Liver (tissue), 9 donors: ENCODE results near the gene MYO16. TPM values are rescaled to one million over a fixed set of nuclear protein-coding genes. Genes with fewer than 3 reads are reported as not detected.

Source experiments
- DNase-seq: peaks from one replicate; pipeline ENCODE4 v3.0.0-alpha.2; 2017; ENCODE audit warnings: low spot score
- H3K27ac ChIP-seq, 2 donors: one replicate each; pipeline ENCODE4 v1.7.0; 2013; ENCODE audit warnings: inconsistent platforms in 2 of 2, low read length in 2 of 2, control low read depth in 1 of 2, low read depth in 1 of 2, mild to moderate bottlenecking in 1 of 2
- H3K27me3 ChIP-seq, 4 donors: one replicate each; pipeline versions ENCODE4 v1.6.1 to v1.7.0; 2013; ENCODE audit warnings: low read length in 3 of 4, inconsistent platforms in 1 of 4, mild to moderate bottlenecking in 1 of 4, moderate library complexity in 1 of 4; ENCODE audit not compliant: control insufficient read depth in 4 of 4, insufficient read depth in 4 of 4
- H3K36me3 ChIP-seq, 4 donors: one replicate each; pipeline versions ENCODE4 v1.6.1 to v1.7.0; 2013; ENCODE audit warnings: low read length in 3 of 4, mild to moderate bottlenecking in 3 of 4, low read depth in 1 of 4, moderate library complexity in 1 of 4; ENCODE audit not compliant: control insufficient read depth in 4 of 4, insufficient read depth in 3 of 4
- H3K4me1 ChIP-seq, 4 donors: one replicate each; pipeline versions ENCODE4 v1.6.1 to v1.7.0; 2013; ENCODE audit warnings: low read length in 3 of 4, mild to moderate bottlenecking in 3 of 4, moderate library complexity in 1 of 4; ENCODE audit not compliant: control insufficient read depth in 4 of 4, insufficient read depth in 4 of 4
- H3K4me3 ChIP-seq, 3 donors: one replicate each; pipeline versions ENCODE4 v1.6.1 to v1.7.0; 2013; ENCODE audit warnings: low read length in 3 of 3, control low read depth in 1 of 3, low read depth in 1 of 3, mild to moderate bottlenecking in 1 of 3
- H3K9ac ChIP-seq, 2 donors: one replicate each; pipeline ENCODE4 v1.7.0; 2013; ENCODE audit warnings: low read length in 2 of 2, mild to moderate bottlenecking in 2 of 2, moderate library complexity in 2 of 2, control low read depth in 1 of 2, low read depth in 1 of 2
- H3K9me3 ChIP-seq, 4 donors: one replicate each; pipeline versions ENCODE4 v1.6.1 to v1.7.0; 2013; ENCODE audit warnings: low read length in 3 of 4; ENCODE audit not compliant: control insufficient read depth in 4 of 4
- CTCF ChIP-seq: fragments of 150-350 bp; IDR thresholded peaks from 2 replicates; pipeline ENCODE4 v1.5.1; 2017; ENCODE audit warnings: improper control_type of control experiment, low read depth, low read length; ENCODE audit not compliant: missing input control
- EGR1 ChIP-seq, 2 donors: IDR thresholded peaks; 2 replicates each; pipeline ENCODE4 v1.6.1; 2016 to 2018; ENCODE audit warnings: antibody characterized with exemption in 2 of 2, low read depth in 2 of 2
- FOXA1 ChIP-seq: IDR thresholded peaks from 2 replicates; pipeline ENCODE4 v1.6.1; 2016; ENCODE audit warnings: antibody characterized with exemption
- FOXA2 ChIP-seq: IDR thresholded peaks from 2 replicates; pipeline ENCODE4 v1.6.1; 2016; ENCODE audit warnings: antibody characterized with exemption
- GABPA ChIP-seq, 2 donors: IDR thresholded peaks in 1 of 2; conservative IDR thresholded peaks in 1 of 2; 2 replicates each; pipeline ENCODE4 v1.6.1; 2016; ENCODE audit warnings: antibody characterized with exemption in 2 of 2, mild to moderate bottlenecking in 1 of 2, moderate library complexity in 1 of 2
- HNF4G ChIP-seq: IDR thresholded peaks from 2 replicates; pipeline ENCODE4 v1.6.1; 2016; ENCODE audit warnings: antibody characterized with exemption
- JUND ChIP-seq, 2 donors: IDR thresholded peaks; 2 replicates each; pipeline ENCODE4 v1.6.1; 2016; ENCODE audit warnings: antibody characterized with exemption in 2 of 2
- MAX ChIP-seq: IDR thresholded peaks from 2 replicates; pipeline ENCODE4 v1.6.1; 2016; ENCODE audit warnings: antibody characterized with exemption
- NR2F2 ChIP-seq: IDR thresholded peaks from 2 replicates; pipeline ENCODE4 v1.6.1; 2016; ENCODE audit warnings: antibody characterized with exemption
- RAD21 ChIP-seq, 2 donors: IDR thresholded peaks; 2 replicates each; pipeline ENCODE4 v1.6.1; 2016; ENCODE audit warnings: antibody characterized with exemption in 2 of 2, mild to moderate bottlenecking in 2 of 2
- RXRA ChIP-seq, 2 donors: IDR thresholded peaks; 2 replicates each; pipeline ENCODE4 v1.6.1; 2017 to 2018; ENCODE audit warnings: antibody characterized with exemption in 2 of 2, mild to moderate bottlenecking in 1 of 2
- SP1 ChIP-seq: IDR thresholded peaks from 2 replicates; pipeline ENCODE4 v1.6.1; 2018; ENCODE audit warnings: antibody characterized with exemption, mild to moderate bottlenecking
- TAF1 ChIP-seq: conservative IDR thresholded peaks from 2 replicates; pipeline ENCODE4 v1.6.1; 2016; ENCODE audit warnings: antibody characterized with exemption, mild to moderate bottlenecking
- YY1 ChIP-seq: IDR thresholded peaks from 2 replicates; pipeline ENCODE4 v1.6.1; 2016; ENCODE audit warnings: antibody characterized with exemption, mild to moderate bottlenecking
- WGBS: extraction: QIAGEN DNeasy Blood & Tissue Kit; methylation state at CpG from one replicate; pipeline ENCODE4 v1.1.7; 2013; 5-methylcytosine and 5-hydroxymethylcytosine counted together
- polyA plus RNA-seq, 2 donors: library from polyadenylated mRNA; stranded (reverse) in 1 of 2; unstranded in 1 of 2; fragments of 200-250 nt in 1 of 2; fragments of >200 nt in 1 of 2; fragmentation: Nextera tagmentation in 1 of 2; extraction: Ambion mirVana in 1 of 2; gene quantifications; one replicate each; pipeline versions ENCODE4 v1.2.1 to v1.2.3, GENCODE V29; 2013 to 2015
- total RNA-seq, 2 donors: library from RNA; depleted of rRNA; stranded (reverse); fragments of >200 nt; gene quantifications; one replicate each; pipeline ENCODE4 v1.2.3, GENCODE V29; 2014
- TF ChIP-seq, protein P1 (sequence below): IDR thresholded peaks from 2 replicates; pipeline ENCODE4 v1.6.1; 2016; ENCODE audit warnings: antibody characterized with exemption
- TF ChIP-seq, protein P2 (sequence below): IDR thresholded peaks from 2 replicates; pipeline ENCODE4 v1.6.1; 2016; ENCODE audit warnings: antibody characterized with exemption
- donor health status: healthy.
- donor health status: healthy.
- donor health status: healthy.
- donor health status: healthy.
- donor health status: healthy.

MYO16 gene
- 1 to 10 TPM in 1 of 2 donors, under 1 TPM in 1; 0.70 to 1.1 TPM for total RNA-seq
- polyA plus RNA-seq = under 1 TPM; 0.37 to 0.67 TPM

DNA sequence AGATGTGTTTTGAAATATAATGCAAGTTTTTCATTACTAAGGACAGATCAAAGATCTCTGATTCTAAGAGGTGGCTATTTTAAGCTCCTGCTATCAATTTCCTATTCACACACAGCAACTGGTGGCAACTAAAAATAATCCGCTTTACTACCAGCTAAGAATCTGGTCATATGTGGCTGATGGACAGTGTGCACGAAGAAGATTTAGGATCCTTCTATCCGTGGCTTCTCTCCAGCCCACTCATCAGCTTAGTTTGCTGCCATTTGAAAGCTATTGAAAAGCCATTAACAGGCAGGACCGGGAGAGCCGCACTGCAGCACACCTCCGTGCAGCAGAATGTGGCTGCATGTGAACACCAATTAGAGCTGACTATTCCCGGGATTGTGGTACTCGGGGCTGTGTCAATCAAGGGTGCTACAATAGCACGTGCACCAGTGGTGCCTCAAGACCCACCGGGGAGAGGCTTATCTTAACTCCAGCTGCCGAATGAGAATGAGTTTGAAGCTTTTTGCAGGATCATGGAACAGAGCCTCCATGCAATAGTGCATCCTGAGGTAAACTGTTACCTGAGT lies at the start of gene MYO16:
MYO16 (plus strand) TSS at position 431 of the 572 bp plus-strand sequence. CDS start 234 bp downstream, outside the sequence.
- 42% methylated on average over 11 of the region's 11 CpGs for WGBS

DNA sequence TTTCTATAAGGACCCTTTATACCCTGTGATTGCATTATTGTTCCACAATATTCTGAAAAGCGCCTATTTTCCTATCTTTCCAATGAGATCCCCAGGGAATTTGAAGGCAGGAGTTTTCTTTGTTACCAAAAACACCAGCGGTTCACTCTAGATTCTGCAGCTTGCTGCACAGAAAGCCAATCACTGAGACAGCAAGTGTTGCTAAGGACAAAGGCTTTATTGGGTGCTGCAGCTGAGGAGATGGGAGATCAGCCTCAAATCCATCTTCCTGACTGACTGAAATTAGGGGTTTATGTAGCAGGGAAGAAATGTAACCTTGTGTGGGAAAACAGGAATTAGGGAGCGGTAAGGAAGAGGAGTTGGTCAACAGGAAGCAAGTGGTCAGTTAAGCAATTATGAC lies 42.6 kb upstream of the MYO16 start:
- no peak for TF ChIP-seq MAX
- TF ChIP-seq, protein P1, sequence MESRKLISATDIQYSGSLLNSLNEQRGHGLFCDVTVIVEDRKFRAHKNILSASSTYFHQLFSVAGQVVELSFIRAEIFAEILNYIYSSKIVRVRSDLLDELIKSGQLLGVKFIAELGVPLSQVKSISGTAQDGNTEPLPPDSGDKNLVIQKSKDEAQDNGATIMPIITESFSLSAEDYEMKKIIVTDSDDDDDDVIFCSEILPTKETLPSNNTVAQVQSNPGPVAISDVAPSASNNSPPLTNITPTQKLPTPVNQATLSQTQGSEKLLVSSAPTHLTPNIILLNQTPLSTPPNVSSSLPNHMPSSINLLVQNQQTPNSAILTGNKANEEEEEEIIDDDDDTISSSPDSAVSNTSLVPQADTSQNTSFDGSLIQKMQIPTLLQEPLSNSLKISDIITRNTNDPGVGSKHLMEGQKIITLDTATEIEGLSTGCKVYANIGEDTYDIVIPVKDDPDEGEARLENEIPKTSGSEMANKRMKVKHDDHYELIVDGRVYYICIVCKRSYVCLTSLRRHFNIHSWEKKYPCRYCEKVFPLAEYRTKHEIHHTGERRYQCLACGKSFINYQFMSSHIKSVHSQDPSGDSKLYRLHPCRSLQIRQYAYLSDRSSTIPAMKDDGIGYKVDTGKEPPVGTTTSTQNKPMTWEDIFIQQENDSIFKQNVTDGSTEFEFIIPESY = no peak
- TF ChIP-seq YY1 = no peak
- TF ChIP-seq RAD21 (IDR thresholded peaks at IDR 0.05) = no peak
- no peak for TF ChIP-seq TAF1
- TF ChIP-seq NR2F2 = no peak
- no peak for TF ChIP-seq HNF4G
- no peak for TF ChIP-seq CTCF
- TF ChIP-seq, protein P2, sequence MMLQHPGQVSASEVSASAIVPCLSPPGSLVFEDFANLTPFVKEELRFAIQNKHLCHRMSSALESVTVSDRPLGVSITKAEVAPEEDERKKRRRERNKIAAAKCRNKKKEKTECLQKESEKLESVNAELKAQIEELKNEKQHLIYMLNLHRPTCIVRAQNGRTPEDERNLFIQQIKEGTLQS = no peak
- no peak for TF ChIP-seq GABPA (IDR thresholded peaks at IDR 0.05 in 1 of 2, conservative IDR thresholded peaks at IDR 0.05 in 1 of 2)
- no peak for TF ChIP-seq JUND (IDR thresholded peaks at IDR 0.05)
- Histone ChIP-seq H3K27me3 (peaks cover 0 to 5% (median 0%) of the 10 kb centered on the region in 4 donors), H3K36me3 (no peaks in the 10 kb centered on the region), H3K27ac (no peak overlapping the region), H3K4me3 (no peak overlapping the region), H3K9me3 (peaks cover 0 to 10% (median 5%) of the 10 kb centered on the region in 4 donors), H3K4me1 (no peaks in the 10 kb centered on the region), H3K9ac (no peak overlapping the region)
- DNase-seq = no peak
- 84% methylated on average over 3 of the region's 3 CpGs for WGBS

More for the DNA sequence above, at the start of gene MYO16:
- Histone ChIP-seq H3K36me3 (no peaks in the 10 kb centered on the region), H3K9ac (no peak within 1 kb of the TSS), H3K4me1 (no peaks in the 10 kb centered on the region), H3K27me3 (no peaks in the 10 kb centered on the region), H3K9me3 (peaks cover 0 to 7% (median 3%) of the 10 kb centered on the region in 4 donors), H3K27ac (no peak within 1 kb of the TSS), H3K4me3 (no peak within 1 kb of the TSS)
- DNase-seq = no peak
- TF ChIP-seq FOXA1 (no peak), RXRA (IDR thresholded peaks at IDR 0.05) (no peak), NR2F2 (no peak), JUND (IDR thresholded peaks at IDR 0.05) (no peak), EGR1 (IDR thresholded peaks at IDR 0.05; ENCODE audit: low read depth in 2 of 2) (no peak), CTCF (no peak), FOXA2 (no peak), RAD21 (IDR thresholded peaks at IDR 0.05) (no peak), SP1 (no peak), HNF4G (no peak), YY1 (no peak)
